GM19438 (cell line): Measurements from ENCODE around the gene ADGRD1.

ENCODE experiments used
- ATAC-seq: cut with Tn5 transposase; IDR thresholded peaks from one replicate; pipeline ENCODE4 v1.9.1; 2021; ENCODE audit warnings: low read depth; ENCODE audit not compliant: unreplicated experiment

The ADGRD1 gene

DNA sequence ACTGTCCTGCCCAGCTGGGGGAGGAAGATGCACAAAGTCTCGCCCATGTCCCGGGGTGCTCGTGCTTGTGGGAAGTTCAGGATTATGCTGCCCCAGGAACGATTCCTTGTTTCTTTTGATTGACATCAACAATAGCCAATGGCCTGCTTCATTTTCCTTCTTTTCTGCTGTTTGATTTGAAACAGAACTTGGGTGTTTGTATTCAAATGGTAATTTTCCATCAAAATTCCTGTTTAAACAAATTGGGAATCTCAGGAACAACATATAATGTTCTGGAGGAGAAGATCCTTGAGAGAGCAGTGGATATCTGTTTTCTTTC, 97.4 kb downstream of the ADGRD1 start:
- no peak for ATAC-seq

- no peak for ATAC-seq
Measured at GRCh38 chr12:131052063-131052781, 98.5 kb downstream of the ADGRD1 start.

DNA sequence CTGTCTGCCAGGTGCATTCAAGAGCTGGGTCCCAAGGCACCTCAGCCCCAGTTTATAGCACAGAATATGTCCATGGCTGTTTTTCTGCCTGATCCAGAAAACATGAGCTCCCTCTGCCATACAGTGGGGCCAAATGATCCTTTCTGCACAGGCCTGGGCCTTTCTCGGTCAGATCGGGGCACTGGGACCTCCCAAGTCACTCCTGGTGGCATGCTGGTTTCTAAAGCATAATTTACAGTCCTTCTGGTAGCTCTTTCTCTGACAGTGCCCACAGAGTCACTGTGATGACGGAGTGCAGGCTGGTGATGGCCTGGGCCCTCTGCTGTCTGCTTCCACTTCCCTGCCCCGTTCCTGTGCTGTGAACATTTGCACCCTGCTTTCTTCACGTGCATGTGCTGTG, 99.2 kb downstream of the ADGRD1 start:
- ATAC-seq: no peak

DNA sequence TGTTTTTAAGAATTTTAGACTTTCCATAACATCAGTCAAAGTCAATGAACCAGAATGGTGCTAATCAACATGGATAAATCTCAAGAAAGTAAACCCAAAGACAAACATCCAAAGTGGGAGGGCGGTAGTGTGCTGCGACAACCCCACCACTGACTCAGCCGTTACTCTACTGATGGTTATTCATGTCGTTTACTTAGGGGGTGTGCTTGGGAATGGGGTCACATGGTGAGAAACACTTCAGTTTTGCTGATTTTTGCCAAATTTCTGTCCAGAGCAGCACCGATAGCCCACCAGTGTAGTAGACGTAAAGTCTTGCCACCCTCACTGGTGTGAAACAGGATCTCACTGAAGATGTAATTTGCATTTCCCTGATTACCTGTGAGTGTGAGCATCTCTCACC, 99.9 kb downstream of the ADGRD1 start:
- ATAC-seq: no peak

DNA sequence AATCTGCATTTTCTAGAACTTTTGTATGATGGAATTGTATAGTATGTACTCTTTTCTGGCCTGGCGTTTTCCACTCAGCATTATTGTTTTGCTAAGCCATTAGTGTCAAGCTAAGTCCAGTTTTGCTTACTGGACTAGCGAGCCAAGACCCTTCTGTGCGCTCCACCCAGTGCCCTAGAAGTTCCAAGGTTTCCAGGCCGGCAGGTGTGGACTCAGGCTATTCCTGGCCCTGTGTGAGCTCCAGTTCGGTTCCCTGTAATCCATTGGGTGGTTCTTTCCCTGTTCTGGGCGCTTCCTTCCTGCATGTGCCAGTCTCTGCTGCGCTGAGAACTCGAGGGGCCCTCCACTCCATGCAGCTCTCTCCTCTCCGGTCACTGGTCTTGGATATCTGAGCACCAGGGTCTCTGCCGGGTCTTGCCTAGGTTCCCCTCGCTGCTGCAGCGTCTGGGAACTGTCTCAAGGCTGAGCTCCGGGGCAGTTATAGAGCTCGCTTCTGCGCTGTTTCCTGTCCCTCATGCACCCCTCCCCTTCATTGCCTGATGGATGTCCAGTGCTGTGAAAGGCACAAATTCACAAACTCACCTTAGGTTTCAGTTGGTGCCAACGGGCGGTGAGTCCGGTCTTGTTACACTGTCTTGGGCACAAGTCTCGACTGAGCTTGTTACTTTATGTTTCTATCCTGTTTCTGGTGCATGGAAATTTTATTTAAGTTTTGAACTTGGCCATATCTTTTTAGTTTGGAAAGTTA, 100.8 kb downstream of the ADGRD1 start:
- no peak for ATAC-seq

- ATAC-seq: no peak
Measured at GRCh38 chr12:131055093-131055465, 101.4 kb downstream of the ADGRD1 start.

- no peak for ATAC-seq
Measured at GRCh38 chr12:131055596-131056233, 102.0 kb downstream of the ADGRD1 start.

DNA sequence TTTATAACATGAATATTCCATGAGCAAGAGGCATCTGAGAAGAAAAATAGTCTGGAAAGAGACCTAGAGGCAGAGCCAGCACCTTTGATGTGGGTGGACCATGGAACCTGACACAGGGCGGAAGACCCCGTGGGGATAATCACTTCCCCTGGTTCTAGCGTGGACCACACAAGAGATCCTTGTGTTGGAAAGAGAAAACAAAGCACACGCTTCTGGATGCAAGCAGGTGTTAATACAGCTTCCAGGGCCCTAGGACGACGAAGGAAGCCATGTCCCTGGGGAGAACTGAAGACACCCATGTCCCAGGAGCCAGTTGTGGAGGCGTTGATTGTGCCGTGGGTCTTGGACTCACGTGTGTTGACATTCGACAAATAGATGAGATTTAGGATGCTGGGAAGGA, 102.9 kb downstream of the ADGRD1 start:
- no peak for ATAC-seq

DNA sequence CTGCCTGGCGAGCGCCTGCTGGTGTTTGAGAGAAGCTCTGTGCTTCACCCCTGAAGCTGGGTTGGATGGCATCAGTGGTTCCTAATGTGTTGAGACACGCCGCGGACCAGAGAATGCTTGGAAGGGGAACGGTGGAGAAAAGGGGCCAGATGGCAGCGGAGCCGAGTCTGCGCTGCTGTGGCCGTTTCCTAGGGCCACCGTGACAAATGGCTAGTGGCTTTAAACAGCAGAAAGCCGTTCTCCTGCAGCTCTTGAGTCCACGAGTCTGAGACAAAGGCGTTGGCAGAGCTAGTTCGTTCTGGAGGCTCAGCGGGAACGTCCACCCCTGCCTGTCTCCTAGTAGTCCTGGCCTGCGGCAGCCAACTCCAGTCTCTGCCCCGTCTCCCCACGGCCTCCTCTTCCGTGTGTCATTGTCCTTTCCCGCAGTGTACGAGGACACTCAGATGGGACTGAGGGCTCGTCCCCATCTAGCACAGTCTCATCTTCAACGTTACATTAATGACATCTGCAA, 103.6 kb downstream of the ADGRD1 start:
- ATAC-seq: no peak

- no peak for ATAC-seq
Measured at GRCh38 chr12:131057722-131058515, 104.2 kb downstream of the ADGRD1 start.

- ATAC-seq: no peak
Measured at GRCh38 chr12:131058700-131059099, 105.0 kb downstream of the ADGRD1 start.

DNA sequence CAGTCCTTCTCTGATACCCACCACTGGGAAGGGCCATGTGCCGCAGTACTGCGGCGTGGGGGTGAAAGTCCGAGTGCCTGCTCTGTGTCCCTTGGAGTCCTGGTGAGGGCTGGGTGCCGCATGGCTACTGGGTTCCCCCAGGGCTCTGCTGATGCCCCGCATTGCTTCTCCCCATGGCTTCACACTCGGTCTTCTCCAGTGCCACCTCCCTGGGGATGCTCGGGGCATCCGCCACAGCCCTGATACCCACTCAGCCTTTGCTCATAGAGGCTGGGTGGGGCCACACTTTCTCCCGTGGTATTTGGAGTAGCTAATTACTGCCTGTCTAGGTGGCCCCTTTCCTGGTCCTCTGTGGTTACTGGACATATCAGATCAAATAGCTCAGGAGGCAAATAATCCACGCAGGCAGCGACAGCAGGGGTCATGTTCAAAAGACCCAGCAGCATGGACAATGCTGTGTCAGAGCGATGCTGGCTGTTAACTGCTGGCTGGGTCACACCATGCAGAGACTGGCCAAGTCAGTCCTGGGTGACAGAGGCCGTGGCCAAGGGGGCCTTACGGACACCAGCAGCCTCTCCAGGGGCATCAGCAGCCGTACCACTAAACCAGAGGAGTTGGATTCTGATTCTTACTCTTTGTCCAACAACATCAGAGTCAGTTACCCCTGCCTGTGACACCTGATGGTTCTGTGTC, 106.5 kb downstream of the ADGRD1 start:
- no peak for ATAC-seq

GRCh38 chr12:131061041-131061806, 107.5 kb downstream of the ADGRD1 start:
- ATAC-seq: no peak

DNA sequence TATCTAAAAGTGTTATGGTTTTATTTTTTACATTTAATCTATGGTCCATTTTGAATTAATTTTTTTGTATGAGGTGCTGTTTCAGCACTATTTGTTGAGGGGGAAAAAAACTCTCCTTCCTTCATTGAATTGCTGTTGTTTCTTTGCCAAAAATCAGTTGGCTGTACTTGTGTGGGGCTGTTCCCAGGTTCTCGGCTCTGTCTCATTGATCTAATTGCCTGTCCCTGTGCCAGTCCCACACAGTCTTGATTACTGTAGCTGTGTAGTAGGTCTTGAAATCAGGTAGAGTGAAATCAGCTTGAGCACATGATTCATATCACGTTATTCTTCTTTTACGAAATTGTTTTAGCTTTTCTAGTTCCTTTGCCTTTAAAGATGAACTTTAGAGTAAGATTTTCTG, 109.7 kb downstream of the ADGRD1 start:
- ATAC-seq: no peak

- ATAC-seq: no peak
Measured at GRCh38 chr12:131063960-131064359, 110.3 kb downstream of the ADGRD1 start.

GRCh38 chr12:131065279-131065678, 111.6 kb downstream of the ADGRD1 start:
- ATAC-seq: no peak

DNA sequence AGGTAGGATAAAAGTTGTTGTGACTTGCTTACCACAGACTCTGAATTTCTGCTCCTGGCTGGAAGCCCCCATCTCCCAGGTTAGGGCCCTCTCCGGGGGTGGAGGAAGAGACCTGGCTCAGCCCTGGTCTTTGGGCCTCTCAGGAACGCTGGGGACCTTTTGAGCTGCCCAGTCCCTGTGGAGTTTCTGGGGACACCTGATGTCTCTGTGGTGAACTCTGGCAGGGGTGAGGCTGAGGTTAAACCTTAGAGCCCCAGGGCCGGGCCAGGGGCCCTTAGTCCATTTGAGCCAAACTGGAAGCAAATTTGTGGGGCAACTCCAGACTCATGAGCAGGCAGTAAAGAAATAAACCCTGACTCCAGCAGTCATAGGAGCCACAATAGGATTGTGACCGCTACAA, 112.1 kb downstream of the ADGRD1 start:
- ATAC-seq: no peak

- no peak for ATAC-seq
Measured at GRCh38 chr12:131066207-131066885, 112.6 kb downstream of the ADGRD1 start.

GRCh38 chr12:131066886-131067490, 113.3 kb downstream of the ADGRD1 start:
- no peak for ATAC-seq
